Transverse colon (tissue), 4 donors: ENCODE measurements around the gene SLC7A1. TPM values are rescaled to one million over a fixed set of nuclear protein-coding genes. Genes with fewer than 3 reads are reported as not detected.
A peak's percentile ranks its signal among the peaks of the same experiment; 100 is the strongest.

Experiments used
- DNase-seq: peaks from one replicate; pipeline ENCODE4 v3.0.0-alpha.2; 2019
- H3K27ac ChIP-seq, 4 donors: fragments of 200-600 bp; sonication (generic); 2 replicates each; pipeline ENCODE4 v1.5.1; 2016 to 2018; ENCODE audit warnings: inconsistent platforms in 4 of 4
- H3K27me3 ChIP-seq: fragments of 200-600 bp; sonication (generic); 2 replicates; pipeline ENCODE4 v1.5.1; 2017; ENCODE audit warnings: inconsistent platforms
- H3K36me3 ChIP-seq, 4 donors: fragments of 200-600 bp; sonication (generic); 2 replicates each; pipeline ENCODE4 v1.5.1; 2017 to 2019; ENCODE audit warnings: inconsistent platforms in 4 of 4
- H3K4me1 ChIP-seq, 4 donors: fragments of 200-600 bp; sonication (generic); 2 replicates each; pipeline ENCODE4 v1.5.1; 2017 to 2020; ENCODE audit warnings: inconsistent platforms in 4 of 4
- H3K4me3 ChIP-seq, 4 donors: fragments of 200-600 bp; sonication (generic); 1 replicate in 1 of 4; 2 replicates in 3 of 4; pipeline versions ENCODE4 v1.5.1 to v1.6.1; 2017 to 2019; ENCODE audit warnings: inconsistent platforms in 4 of 4
- H3K9me3 ChIP-seq, 2 donors: fragments of 200-600 bp; sonication (generic); 2 replicates each; pipeline ENCODE4 v1.5.1; 2017 to 2019; ENCODE audit warnings: inconsistent platforms in 2 of 2
- CTCF ChIP-seq, 5 experiments: fragments of 200-600 bp in 3 of 5; fragments of 450-650 bp in 2 of 5; sonication (generic) in 3 of 5; IDR thresholded peaks; 1 replicate in 2 of 5; 2 replicates in 3 of 5; pipeline ENCODE4 v1.5.1; 2016 to 2017; ENCODE audit warnings: antibody characterized with exemption in 5 of 5, inconsistent platforms in 3 of 5, mild to moderate bottlenecking in 2 of 5, moderate library complexity in 1 of 5
- EP300 ChIP-seq: sonication (generic); formaldehyde crosslinking; IDR thresholded peaks from one replicate; pipeline ENCODE4 v1.6.1; 2017; ENCODE audit warnings: antibody characterized with exemption, low read depth
- POLR2A ChIP-seq: fragments of 450-650 bp; IDR thresholded peaks from one replicate; pipeline ENCODE4 v1.6.1; 2016; ENCODE audit warnings: antibody characterized with exemption, mild to moderate bottlenecking, moderate library complexity
- POLR2AphosphoS5 ChIP-seq, 3 donors: sonication (generic); formaldehyde crosslinking; IDR thresholded peaks; one replicate each; pipeline ENCODE4 v1.6.1; 2016; ENCODE audit warnings: antibody characterized with exemption in 3 of 3
- WGBS, 2 donors: methylation state at CpG; one replicate each; pipeline ENCODE4 v1.1.5; 2018; ENCODE audit warnings: low coverage in 1 of 2; 5-methylcytosine and 5-hydroxymethylcytosine counted together
- in situ Hi-C, 4 donors: fragments of 200-750 bp; cut with MboI; loops; one replicate each; pipeline versions ENCODE4 v1.15.0 to v1.15.1; 2017; ENCODE audit warnings: low sequenced_read_pairs in 3 of 4, low pct_ligation_motif_present in 1 of 4, low pct_unique_long_range_greater_than_20kb in 1 of 4
- intact Hi-C: fragments of 100-400 bp; cut with DNase I; formaldehyde crosslinking; loops from one replicate; pipeline ENCODE4 v1.15.1; 2023; ENCODE audit warnings: low total_unique reads
- total RNA-seq, 4 donors: library from RNA; depleted of rRNA; stranded (reverse); fragments of >200 nt; gene quantifications; one replicate each; pipeline ENCODE4 v1.1.0, GENCODE V29; 2016

SLC7A1 gene
- total RNA-seq, 4 donors from 2014 or later: 10.8 to 21.4 (median 17.9) TPM

GRCh38 chr13:29524176-29524575 is 71.3 kb downstream of the SLC7A1 start:
- H3K4me3 ChIP-seq: no peak overlapping the region
- no peaks in the 10 kb centered on the region for H3K4me1 ChIP-seq
- TF ChIP-seq CTCF (IDR thresholded peaks at IDR 0.05): no peak
- no peak for TF ChIP-seq POLR2AphosphoS5 (IDR thresholded peaks at IDR 0.05)
- no peak for TF ChIP-seq POLR2A
- no peak for TF ChIP-seq EP300
- no peak for DNase-seq
- no peaks in the 10 kb centered on the region for H3K27me3 ChIP-seq
- H3K27ac ChIP-seq: no peak overlapping the region
- in situ Hi-C loops: loop anchor here in 2 of 4 donors (25.0 kb wide), 2 partner anchors 188 to 588 kb away; no protein-coding TSS in a partner anchor
- intact Hi-C loops: no loop called here
- no peaks in the 10 kb centered on the region for H3K9me3 ChIP-seq
- H3K36me3 ChIP-seq: no peaks in the 10 kb centered on the region
- WGBS, 2 donors: 89% methylated on average over 17 of the region's 17 CpGs; no CpG with 5 or more reads in 1 of the 2 donors

DNA sequence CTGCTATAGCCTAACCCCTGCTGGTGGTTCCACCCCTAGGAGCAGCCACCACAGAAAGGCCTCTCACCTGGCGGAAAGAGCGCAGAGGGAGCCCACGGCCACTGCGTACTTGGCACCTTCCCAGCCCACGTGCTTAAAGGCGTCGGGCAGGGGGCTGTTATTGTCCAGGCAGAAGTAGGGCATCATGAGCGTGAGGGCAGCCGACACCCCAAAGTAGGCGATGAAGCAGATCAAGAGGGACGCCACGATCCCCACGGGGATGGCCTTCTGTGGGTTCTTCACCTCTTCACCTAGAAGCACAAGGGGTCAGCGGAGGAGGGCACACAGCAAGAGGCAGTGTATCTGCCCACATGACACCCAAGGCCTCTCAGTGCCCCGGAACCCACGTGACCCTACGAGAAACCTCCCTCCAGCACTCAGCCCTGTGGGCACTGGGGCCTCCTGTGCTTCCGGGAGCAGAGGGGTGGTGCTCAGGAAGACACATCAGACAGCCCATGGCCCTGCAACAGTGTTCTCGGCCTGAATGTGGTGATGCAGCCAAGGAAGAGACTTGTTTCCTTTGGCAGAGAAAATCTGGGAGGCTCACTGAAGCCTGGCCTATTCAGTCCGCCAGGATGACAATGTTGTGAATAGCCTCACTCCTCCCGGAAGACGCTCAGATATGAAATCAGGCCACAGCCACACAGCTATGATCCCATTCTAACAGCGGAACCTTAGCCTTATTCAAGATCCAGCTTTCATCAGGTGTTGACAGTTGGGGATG is 72.1 kb downstream of the SLC7A1 start:
- TF ChIP-seq EP300 (no peak), CTCF (IDR thresholded peaks at IDR 0.05) (no peak), POLR2AphosphoS5 (IDR thresholded peaks at IDR 0.05) (no peak), POLR2A (no peak)
- in situ Hi-C loops (loop anchor here in 2 of 4 donors (25.0 kb wide), 2 partner anchors 189 to 589 kb away; no protein-coding TSS in a partner anchor), intact Hi-C loops (no loop called here)
- no peaks in the 10 kb centered on the region for H3K4me1 ChIP-seq
- 90 to 97% methylated on average over 2 to 23 of the region's 23 CpGs for WGBS, 2 donors
- H3K36me3 ChIP-seq: peaks cover 0 to 5% (median 0%) of the 10 kb centered on the region in 4 donors
- H3K9me3 ChIP-seq: no peaks in the 10 kb centered on the region
- no peak overlapping the region for H3K4me3 ChIP-seq
- no peak overlapping the region for H3K27ac ChIP-seq
- H3K27me3 ChIP-seq: no peaks in the 10 kb centered on the region
- no peak for DNase-seq

DNA sequence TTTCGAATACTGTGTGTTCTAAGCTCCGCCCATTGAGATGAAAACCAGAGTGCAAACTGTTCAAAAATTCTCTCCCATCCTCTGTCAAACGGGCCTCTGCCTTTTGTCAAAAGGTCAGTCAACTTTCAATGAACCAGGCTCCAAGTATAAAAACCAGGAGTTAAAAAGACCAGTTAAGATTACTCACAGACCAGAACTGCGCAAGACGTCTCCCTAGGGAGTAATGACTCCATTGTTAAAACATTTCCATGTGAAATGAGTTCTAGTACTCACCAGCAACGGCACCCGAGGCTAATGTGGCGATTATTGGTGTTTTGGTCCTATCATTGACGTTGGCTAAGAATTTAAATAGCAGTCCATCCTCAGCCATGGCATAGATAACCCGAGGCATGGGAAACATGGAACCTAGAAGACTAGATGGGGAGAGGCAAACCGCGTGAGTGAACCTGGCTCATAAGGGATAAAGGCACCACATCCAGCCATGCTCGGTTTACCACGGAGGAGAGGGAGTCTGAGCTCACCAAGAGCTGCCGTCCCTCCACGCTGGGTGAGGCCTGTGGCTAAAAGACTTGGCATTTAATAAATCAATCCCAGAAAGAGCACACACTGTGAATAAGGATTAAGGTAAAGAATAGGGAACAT is 73.3 kb downstream of the SLC7A1 start:
- intact Hi-C loops (no loop called here), in situ Hi-C loops (loop anchor here in 2 of 4 donors (25.0 kb wide), 2 partner anchors 190 to 590 kb away; no protein-coding TSS in a partner anchor)
- Histone ChIP-seq H3K9me3 (no peaks in the 10 kb centered on the region), H3K27ac (peak overlapping the region in 1 of 4 donors; percentile 13), H3K4me3 (no peak overlapping the region), H3K4me1 (no peaks in the 10 kb centered on the region), H3K27me3 (no peaks in the 10 kb centered on the region), H3K36me3 (peaks cover 0 to 5% (median 2%) of the 10 kb centered on the region in 4 donors)
- DNase-seq: no peak
- WGBS, 2 donors: 89 to 92% methylated on average over 13 to 16 of the region's 16 CpGs
- no peak for TF ChIP-seq POLR2A
- TF ChIP-seq POLR2AphosphoS5 (IDR thresholded peaks at IDR 0.05): peak in 1 of 3 donors; percentile 45

DNA sequence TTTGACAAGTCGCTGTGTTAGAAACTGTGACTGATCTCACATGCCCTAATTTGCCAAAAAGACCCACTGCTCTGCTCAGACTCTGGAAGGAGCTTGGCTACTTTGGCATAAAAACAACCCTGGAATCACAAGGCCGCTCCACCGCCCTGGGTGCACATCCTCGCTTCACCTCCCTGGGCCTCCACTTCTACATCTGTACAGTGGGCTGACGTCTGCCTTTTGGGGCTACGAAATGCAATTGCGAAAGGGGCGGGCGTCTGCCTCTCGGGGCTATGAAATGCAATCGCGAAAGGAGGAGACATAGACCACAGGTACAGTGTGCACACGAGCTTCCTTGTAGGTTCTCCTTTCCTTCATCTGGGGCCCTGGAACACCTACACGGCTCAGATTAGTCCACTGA is 74.2 kb downstream of the SLC7A1 start:
- Histone ChIP-seq H3K4me1 (no peaks in the 10 kb centered on the region), H3K27me3 (no peaks in the 10 kb centered on the region), H3K27ac (no peak overlapping the region), H3K36me3 (peaks cover 0 to 5% (median 2%) of the 10 kb centered on the region in 4 donors), H3K4me3 (no peak overlapping the region), H3K9me3 (no peaks in the 10 kb centered on the region)
- 95 to 100% methylated on average over 1 to 14 of the region's 14 CpGs for WGBS, 2 donors
- in situ Hi-C loops: loop anchor here in 2 of 4 donors (25.0 kb wide), 2 partner anchors 191 to 591 kb away; no protein-coding TSS in a partner anchor
- TF ChIP-seq POLR2A (no peak), EP300 (no peak), CTCF (IDR thresholded peaks at IDR 0.05) (no peak), POLR2AphosphoS5 (IDR thresholded peaks at IDR 0.05) (no peak)
- intact Hi-C loops: no loop called here
- no peak for DNase-seq
